Left lung (tissue), 10 donors: ENCODE results near the gene CMBL. TPM values are rescaled to one million over a fixed set of nuclear protein-coding genes. Genes with fewer than 3 reads are reported as not detected.

ENCODE experiments used
- ATAC-seq: fragments of 200-7000 bp; cut with Tn5 transposase; one replicate; pipeline ENCODE4 v1.9.1; 2020; ENCODE audit warnings: moderate library complexity
- DNase-seq, 4 donors: peaks; one replicate each; pipeline ENCODE4 v3.0.0-alpha.2; 2013 to 2020
- H3K27ac ChIP-seq, 2 donors: fragments of 200-600 bp; sonication (generic) in 1 of 2; one replicate each; pipeline versions ENCODE4 v1.5.0 to v1.8.0; 2020 to 2021
- H3K27me3 ChIP-seq, 2 donors: fragments of 200-600 bp; sonication (generic) in 1 of 2; one replicate each; pipeline versions ENCODE4 v1.5.0 to v1.8.0; 2020 to 2021
- H3K36me3 ChIP-seq, 2 donors: fragments of 200-600 bp; sonication (generic) in 1 of 2; one replicate each; pipeline versions ENCODE4 v1.5.0 to v1.8.0; 2020 to 2021
- H3K4me1 ChIP-seq, 2 donors: fragments of 200-600 bp; one replicate each; pipeline ENCODE4 v1.8.0; 2021
- H3K4me3 ChIP-seq, 2 donors: fragments of 200-600 bp; sonication (generic) in 1 of 2; one replicate each; pipeline versions ENCODE4 v1.5.0 to v1.8.0; 2020 to 2021; ENCODE audit warnings: mild to moderate bottlenecking in 1 of 2
- H3K9me3 ChIP-seq, 2 donors: fragments of 200-600 bp; sonication (generic) in 1 of 2; one replicate each; pipeline versions ENCODE4 v1.5.0 to v1.8.0; 2020 to 2021
- intact Hi-C, 2 donors: fragments of 100-400 bp; cut with DNase I; formaldehyde crosslinking; loops; one replicate each; pipeline versions ENCODE4 v1.11.2 to v1.14.2; 2022
- polyA plus RNA-seq, 6 donors: library from polyadenylated mRNA; unstranded; fragments of 120-200 nt; gene quantifications; one replicate each; pipeline ENCODE4 v1.2.1, GENCODE V29; 2013; ENCODE audit not compliant: insufficient read length in 6 of 6
- total RNA-seq, 2 donors: library from RNA; stranded (reverse); fragmentation: NEBNext Ultra II Directional; extraction: Animal tissue kit (Norgen Biotek cat#: 25700); gene quantifications; one replicate each; pipeline ENCODE4 v1.2.1, GENCODE V29; 2021
- TF ChIP-seq, protein P1 (sequence below), 2 donors: fragments of 200-600 bp; sonication (generic) in 1 of 2; IDR thresholded peaks; one replicate each; pipeline versions ENCODE4 v1.5.0 to v1.8.0; 2021; ENCODE audit warnings: antibody characterized with exemption in 2 of 2
- donor health status: DM: no; HTN: yes; CAD: no.
- donor health status: DM: no; HTN: no; CAD: no.

Gene CMBL
- total and polyA plus RNA-seq, 8 donors, result 17.3 to 26.9 (median 22.5) TPM

- intact Hi-C loops, result no loop called here
- no peak for DNase-seq
- ATAC-seq, result no peak
- H3K27me3 ChIP-seq, result no peaks in the 10 kb centered on the region
- H3K27ac ChIP-seq, result no peak overlapping the region
- H3K4me3 ChIP-seq, result no peak overlapping the region
- TF ChIP-seq, protein P1, sequence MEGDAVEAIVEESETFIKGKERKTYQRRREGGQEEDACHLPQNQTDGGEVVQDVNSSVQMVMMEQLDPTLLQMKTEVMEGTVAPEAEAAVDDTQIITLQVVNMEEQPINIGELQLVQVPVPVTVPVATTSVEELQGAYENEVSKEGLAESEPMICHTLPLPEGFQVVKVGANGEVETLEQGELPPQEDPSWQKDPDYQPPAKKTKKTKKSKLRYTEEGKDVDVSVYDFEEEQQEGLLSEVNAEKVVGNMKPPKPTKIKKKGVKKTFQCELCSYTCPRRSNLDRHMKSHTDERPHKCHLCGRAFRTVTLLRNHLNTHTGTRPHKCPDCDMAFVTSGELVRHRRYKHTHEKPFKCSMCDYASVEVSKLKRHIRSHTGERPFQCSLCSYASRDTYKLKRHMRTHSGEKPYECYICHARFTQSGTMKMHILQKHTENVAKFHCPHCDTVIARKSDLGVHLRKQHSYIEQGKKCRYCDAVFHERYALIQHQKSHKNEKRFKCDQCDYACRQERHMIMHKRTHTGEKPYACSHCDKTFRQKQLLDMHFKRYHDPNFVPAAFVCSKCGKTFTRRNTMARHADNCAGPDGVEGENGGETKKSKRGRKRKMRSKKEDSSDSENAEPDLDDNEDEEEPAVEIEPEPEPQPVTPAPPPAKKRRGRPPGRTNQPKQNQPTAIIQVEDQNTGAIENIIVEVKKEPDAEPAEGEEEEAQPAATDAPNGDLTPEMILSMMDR (IDR thresholded peaks at IDR 0.05), result no peak
- H3K4me1 ChIP-seq, result no peaks in the 10 kb centered on the region
- no peaks in the 10 kb centered on the region for H3K36me3 ChIP-seq
- H3K9me3 ChIP-seq, result no peaks in the 10 kb centered on the region
Measured at GRCh38 chr5:10297646-10298204, 10.0 kb downstream of the CMBL start.

GRCh38 chr5:10295619-10296326, 11.9 kb downstream of the CMBL start:
- Histone ChIP-seq H3K27ac (no peak overlapping the region), H3K36me3 (no peaks in the 10 kb centered on the region), H3K4me1 (no peaks in the 10 kb centered on the region), H3K9me3 (no peaks in the 10 kb centered on the region), H3K27me3 (no peaks in the 10 kb centered on the region), H3K4me3 (no peak overlapping the region)
- TF ChIP-seq, protein P1 (IDR thresholded peaks at IDR 0.05), result no peak
- ATAC-seq (no peak), DNase-seq (no peak)
- intact Hi-C loops, result no loop called here

- Histone ChIP-seq H3K36me3 (no peaks in the 10 kb centered on the region), H3K27me3 (no peaks in the 10 kb centered on the region), H3K27ac (no peak overlapping the region), H3K4me3 (no peak overlapping the region), H3K4me1 (no peaks in the 10 kb centered on the region), H3K9me3 (no peaks in the 10 kb centered on the region)
- TF ChIP-seq, protein P1 (IDR thresholded peaks at IDR 0.05), result no peak
- no peak for ATAC-seq
- DNase-seq, result peak in 1 of 4 donors; percentile 7
- intact Hi-C loops, result no loop called here
Measured at GRCh38 chr5:10293907-10294662, 13.6 kb downstream of the CMBL start.

- ATAC-seq (no peak), DNase-seq (peak in 1 of 4 donors; percentile 1)
- no peaks in the 10 kb centered on the region for H3K9me3 ChIP-seq
- no peaks in the 10 kb centered on the region for H3K36me3 ChIP-seq
- H3K4me3 ChIP-seq, result no peak overlapping the region
- H3K27ac ChIP-seq, result no peak overlapping the region
- intact Hi-C loops, result no loop called here
- TF ChIP-seq, protein P1 (IDR thresholded peaks at IDR 0.05), result no peak
- peaks cover 3 to 5% of the 10 kb centered on the region in 2 donors for H3K4me1 ChIP-seq
- no peaks in the 10 kb centered on the region for H3K27me3 ChIP-seq
Measured at GRCh38 chr5:10291692-10292339, 15.9 kb downstream of the CMBL start.

- intact Hi-C loops, result no loop called here
- H3K9me3 ChIP-seq, result no peaks in the 10 kb centered on the region
- no peak overlapping the region for H3K4me3 ChIP-seq
- peaks cover 3 to 5% of the 10 kb centered on the region in 2 donors for H3K4me1 ChIP-seq
- no peak overlapping the region for H3K27ac ChIP-seq
- TF ChIP-seq, protein P1 (IDR thresholded peaks at IDR 0.05), result no peak
- no peaks in the 10 kb centered on the region for H3K36me3 ChIP-seq
- ATAC-seq (no peak), DNase-seq (peak in 1 of 4 donors; percentile 2)
- H3K27me3 ChIP-seq, result no peaks in the 10 kb centered on the region
Measured at GRCh38 chr5:10290438-10290837, 17.3 kb downstream of the CMBL start.
